Activated T-helper 1 cell treated with anti-CD3 and anti-CD28 coated beads, Interleukin-2, amount 50 U/mL, for 16 hours (primary cell): Measurements from ENCODE around the gene TMBIM1.

Experiments used
- DNase-seq, 2 donors: peaks; one replicate each; pipeline ENCODE4 v3.0.0-alpha.2; 2020; ENCODE audit warnings: low read depth in 1 of 2, low spot score in 1 of 2

Gene TMBIM1

GRCh38 chr2:218272531-218273212 is 19.6 kb downstream of the TMBIM1 start:
- peak; percentile 61 to 62 for DNase-seq

- DNase-seq: no peak
Observed at GRCh38 chr2:218271865-218272530, 20.3 kb downstream of the TMBIM1 start.

DNA sequence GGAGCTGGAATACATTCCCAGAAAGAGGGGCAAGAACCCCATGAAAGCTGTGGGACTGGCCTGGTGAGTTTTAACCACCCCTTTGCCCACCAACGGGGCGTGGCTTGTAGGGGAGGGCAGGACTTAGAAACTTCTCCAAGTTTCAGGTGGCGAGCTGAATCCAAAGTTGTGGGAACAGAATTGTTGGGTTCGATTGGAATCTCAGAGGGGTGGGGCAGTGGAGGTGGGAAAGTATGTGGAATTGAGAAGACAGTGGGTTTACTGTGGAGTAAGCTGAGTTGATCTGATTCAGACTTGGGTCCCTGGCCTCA is 20.9 kb downstream of the TMBIM1 start:
- DNase-seq: no peak

- DNase-seq: no peak
Observed at GRCh38 chr2:218270721-218271486, 21.4 kb downstream of the TMBIM1 start.

DNA sequence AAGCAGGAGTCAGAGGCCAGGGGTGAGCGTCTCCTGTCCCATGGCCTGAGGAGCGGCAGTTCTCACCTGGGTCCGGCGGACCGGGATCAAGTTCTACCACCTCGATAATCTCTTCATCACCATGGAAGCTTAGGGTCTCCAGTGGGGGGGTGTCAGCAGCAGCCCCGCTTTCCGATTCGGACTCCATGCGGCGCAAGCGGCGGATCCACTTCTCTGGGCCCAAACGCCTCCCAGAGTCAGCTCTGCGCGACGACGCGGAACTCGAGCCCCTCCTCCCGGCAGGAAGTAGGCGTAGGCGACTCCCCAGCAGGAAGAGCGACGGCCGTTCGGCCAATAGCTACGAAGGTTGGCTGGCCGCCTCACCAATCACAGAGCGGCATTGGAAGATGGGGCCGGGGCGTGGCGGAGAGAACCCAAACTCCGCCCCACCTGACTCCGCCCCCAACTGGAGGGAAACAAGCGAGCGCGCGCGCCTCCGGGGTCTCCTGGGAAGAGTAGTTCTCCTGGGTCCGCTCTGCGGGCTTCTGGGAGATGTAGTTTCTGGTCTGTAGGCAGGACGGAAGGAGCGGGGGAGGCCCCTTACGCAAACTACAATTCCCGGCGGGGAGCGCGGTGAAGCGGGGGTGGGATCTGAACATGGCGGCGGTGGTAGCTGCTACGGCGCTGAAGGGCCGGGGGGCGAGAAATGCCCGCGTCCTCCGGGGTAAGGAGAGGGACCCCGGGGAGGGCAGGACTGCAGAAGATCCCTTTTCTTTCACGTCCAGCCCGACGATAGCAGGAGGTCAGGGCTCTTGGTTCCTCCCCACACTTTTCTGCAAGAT is 22.2 kb downstream of the TMBIM1 start, which contains the start of the genes AAMP and PNKD:
AAMP (minus strand) TSS at position 238 of the 821 bp plus-strand sequence; CDS start at position 187, 51 bp downstream.
PNKD (plus strand) TSS at position 620 of the 821 bp plus-strand sequence; CDS start at position 637, 17 bp downstream.
- peak; percentile 100 for DNase-seq

GRCh38 chr2:218267259-218267658 is 25.0 kb downstream of the TMBIM1 start:
- DNase-seq: no peak

DNA sequence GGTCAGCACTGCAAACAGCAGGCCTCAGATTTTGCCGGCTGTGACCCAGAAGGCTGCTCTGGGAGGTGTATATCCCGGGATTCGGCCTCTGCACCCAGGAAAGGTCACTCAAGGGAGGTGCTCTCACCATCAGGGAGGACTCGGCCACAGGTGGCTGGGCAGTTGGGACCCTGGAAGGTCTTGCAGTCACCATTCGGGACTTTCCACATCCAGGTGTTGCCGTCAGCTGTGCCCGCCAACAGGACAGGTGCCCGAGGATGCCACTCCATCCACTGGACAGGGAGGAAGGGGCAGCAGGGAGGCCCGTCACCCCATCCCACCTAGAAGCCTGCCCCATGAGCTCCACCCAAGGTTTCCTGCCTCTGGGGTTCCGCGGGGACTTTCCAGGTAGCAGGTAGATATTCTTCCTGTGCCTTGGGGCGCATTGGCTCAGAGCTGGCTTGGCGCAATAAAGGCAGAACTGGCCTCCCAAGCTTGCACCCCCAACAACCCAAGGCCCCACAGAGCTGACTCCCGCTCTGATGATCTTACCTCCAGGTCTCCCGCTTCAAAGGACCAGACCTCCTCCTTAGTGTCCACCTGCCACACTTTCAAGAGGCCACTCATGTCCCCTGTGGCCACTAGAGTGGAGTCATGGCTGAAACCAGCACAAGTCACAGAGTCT is 25.9 kb downstream of the TMBIM1 start:
- no peak for DNase-seq

- DNase-seq: no peak
Observed at GRCh38 chr2:218265626-218266025, 26.7 kb downstream of the TMBIM1 start.

DNA sequence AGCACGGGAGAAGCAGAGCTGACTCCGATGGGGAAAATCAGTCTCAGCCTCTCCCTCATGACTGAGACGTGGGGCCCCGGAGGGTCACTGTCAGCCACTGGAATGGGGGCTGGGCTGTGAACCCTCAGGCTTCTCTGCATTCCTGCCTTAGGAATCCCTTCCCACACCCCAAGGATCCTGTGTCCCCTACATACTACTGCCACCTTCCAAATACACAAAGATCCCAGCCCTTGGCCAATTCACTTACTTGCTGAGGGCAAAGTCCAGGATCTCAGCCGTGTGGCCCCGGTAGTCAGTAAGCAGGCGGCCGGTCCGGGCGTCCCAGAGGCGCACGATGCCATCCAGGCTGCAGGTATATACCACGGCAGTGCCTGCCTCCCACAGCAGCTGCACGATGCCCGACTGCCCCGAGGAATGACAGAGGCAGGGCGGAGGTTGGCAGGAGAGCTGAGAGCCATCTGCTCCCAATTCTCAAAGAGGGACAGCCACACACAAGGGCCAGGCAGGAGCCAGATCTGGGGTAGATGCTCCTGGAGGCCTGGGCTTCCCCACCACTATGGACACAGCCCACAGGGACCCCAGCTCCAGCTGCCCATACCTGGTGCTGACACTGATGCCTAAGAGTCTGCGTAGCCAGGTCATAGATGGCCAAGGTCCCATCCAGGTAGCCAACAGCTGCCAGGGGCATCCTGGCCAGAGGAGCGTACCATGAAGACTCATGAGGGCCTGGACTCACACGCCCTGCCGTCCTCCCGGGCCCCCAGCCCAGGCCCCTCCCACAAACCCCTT is 27.3 kb downstream of the TMBIM1 start:
- DNase-seq: no peak

DNA sequence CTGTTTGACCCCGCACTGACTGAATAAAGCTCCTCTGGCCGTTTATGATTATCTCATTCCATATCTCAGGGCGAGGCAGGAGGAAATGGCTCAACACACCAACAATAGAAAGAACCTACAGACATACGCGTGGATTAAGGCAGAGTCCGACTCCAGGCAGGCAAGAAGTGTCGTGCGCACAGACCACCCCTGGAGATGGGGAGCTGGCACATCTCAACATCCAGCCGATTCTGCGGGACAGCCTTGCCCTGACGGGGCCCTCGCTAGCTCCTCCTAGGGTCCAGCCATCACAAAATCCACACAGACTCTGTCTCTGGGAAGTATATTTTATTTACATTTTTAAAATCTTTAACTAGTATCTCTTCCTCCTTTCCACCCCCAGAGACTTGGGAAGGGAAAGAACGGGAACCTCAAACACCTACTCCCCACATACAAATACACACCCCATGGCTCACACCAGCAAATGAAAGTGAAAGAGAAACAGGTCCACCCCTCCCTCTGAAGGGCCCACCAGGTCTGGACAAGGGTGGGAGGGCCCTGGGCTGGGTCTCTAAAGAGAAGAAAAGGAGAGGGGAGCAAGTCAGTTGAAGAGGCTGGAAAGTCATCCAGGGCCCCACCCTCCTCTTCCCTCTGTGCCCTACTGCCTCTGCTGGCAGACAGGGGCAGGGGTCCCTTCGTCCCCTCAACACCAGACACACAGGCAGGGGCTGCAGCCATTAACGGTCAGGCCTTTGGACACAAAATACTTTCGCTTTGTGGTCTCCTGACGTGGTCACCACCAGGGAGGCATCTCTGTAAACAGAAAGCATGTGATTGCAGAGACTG is 28.3 kb downstream of the TMBIM1 start:
- no peak for DNase-seq

DNA sequence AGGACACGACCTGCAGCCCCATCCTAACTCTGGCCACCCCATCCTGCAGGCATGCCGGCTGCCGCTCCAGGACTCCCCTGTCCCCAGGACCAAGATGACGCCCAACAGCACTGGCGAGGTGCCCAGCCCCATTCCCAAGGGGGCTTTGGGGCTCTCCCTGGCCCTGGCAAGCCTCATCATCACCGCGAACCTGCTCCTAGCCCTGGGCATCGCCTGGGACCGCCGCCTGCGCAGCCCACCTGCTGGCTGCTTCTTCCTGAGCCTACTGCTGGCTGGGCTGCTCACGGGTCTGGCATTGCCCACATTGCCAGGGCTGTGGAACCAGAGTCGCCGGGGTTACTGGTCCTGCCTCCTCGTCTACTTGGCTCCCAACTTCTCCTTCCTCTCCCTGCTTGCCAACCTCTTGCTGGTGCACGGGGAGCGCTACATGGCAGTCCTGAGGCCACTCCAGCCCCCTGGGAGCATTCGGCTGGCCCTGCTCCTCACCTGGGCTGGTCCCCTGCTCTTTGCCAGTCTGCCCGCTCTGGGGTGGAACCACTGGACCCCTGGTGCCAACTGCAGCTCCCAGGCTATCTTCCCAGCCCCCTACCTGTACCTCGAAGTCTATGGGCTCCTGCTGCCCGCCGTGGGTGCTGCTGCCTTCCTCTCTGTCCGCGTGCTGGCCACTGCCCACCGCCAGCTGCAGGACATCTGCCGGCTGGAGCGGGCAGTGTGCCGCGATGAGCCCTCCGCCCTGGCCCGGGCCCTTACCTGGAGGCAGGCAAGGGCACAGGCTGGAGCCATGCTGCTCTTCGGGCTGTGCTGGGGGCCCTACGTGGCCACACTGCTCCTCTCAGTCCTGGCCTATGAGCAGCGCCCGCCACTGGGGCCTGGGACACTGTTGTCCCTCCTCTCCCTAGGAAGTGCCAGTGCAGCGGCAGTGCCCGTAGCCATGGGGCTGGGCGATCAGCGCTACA is 29.4 kb downstream of the TMBIM1 start:
- DNase-seq: no peak

DNA sequence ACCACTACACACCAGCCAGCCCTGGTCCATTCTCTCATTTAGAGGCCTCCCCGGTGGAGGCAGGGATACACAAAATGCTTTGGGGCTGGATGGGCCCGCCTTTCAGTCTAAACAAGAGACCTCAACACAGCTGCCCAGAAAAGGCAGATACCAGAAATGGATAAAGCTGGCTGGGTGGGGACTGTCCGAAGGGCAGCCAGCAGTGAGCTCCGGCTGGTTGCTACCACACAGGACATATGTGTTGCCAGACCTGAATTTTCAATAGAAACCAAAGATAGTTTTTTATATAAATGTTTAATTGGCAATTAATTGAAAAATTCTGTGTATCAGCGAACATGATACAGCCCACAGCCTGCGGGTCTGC is 30.1 kb downstream of the TMBIM1 start:
- DNase-seq: no peak

- DNase-seq: no peak
Observed at GRCh38 chr2:218261423-218262236, 30.7 kb downstream of the TMBIM1 start.

DNA sequence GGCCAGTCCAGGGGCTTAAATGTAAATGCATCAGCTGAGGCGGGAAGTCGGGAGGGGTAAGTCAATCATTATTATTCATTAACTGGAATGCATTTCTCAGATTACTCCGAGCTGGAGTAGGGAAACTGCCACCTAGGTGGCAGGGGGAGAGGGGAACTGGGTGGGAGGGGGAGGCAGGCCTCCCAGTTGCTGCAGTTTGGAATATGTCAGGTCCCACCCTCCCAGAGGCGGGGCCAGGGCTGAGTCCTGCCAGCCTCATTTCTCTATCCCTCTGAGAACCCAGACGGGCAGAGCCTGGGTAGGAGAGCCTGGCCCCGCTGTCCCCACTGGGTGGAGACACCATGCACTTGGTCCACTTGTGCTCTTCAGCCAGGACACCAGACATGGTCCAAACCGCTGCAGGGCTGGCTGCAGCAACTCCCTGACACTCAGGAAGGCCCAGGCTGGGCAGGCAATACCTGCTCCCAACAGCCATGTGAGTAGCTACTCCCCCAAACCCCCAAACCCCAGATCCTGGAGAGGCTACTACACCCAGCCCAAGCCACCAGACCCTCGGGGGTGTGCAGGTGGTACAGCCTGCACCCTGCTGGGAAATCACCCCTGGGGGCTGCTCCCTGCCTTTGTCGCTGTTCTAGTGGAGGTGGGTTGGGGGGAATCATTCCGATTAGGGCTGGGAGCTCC is 31.4 kb downstream of the TMBIM1 start, which contains the start of gene GPBAR1:
GPBAR1 (plus strand) TSS at position 274 of the 681 bp plus-strand sequence. CDS start 1,710 bp downstream, outside the sequence.
- no peak for DNase-seq

DNA sequence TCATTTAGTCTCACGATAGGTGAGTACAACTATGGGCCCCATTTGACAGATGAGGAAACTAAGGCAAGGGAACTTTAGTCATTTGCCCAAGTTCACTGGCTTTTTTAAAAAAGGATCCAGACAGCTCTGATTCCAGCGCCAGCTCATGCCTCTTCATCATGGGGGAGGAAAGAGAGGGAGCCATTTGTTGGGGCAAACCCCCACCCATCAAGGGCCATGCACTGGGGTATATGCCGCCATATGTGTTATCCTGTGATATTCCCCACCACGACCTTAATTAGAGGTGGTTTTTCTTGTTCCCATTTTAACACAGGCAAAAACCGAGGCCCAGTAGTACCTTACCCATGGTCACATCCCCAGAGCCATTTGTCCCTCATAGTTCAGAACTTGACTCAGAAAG is 32.1 kb downstream of the TMBIM1 start:
- no peak for DNase-seq
